H1 (cell line): Measurements from ENCODE around the gene RAPGEF6. TPM values are rescaled to one million over a fixed set of nuclear protein-coding genes. Genes with fewer than 3 reads are reported as not detected.

ENCODE experiments used
- CTCF ChIA-PET: fragments of 300-600 bp; sonication (Branson Sonifier 250); formaldehyde crosslinking; loops from one replicate; lab custom pipeline; 2021; ENCODE audit not compliant: partially characterized antibody; lab: Charles Lee
- POLR2A ChIA-PET: fragments of 300-600 bp; sonication (Branson Sonifier 250); formaldehyde crosslinking; loops from one replicate; lab custom pipeline; 2021; ENCODE audit warnings: inconsistent platforms; ENCODE audit not compliant: partially characterized antibody; lab: Charles Lee
- DNase-seq, 2 experiments: peaks; one replicate each; pipeline versions ENCODE4 v3.0.0 to v3.0.0-alpha.2; 2010 to 2022; ENCODE audit warnings: low spot score in 2 of 2, low read depth in 1 of 2, mixed read lengths in 1 of 2
- FAIRE-seq: peaks from 2 replicates; lab custom pipeline; 2011; peaks lifted over from hg19 to GRCh38; lab: Jason Lieb, UNC
- H2AFZ ChIP-seq: 2 replicates; pipeline ENCODE4 v1.8.1; 2012; ENCODE audit warnings: low read length, inconsistent platforms
- H2AK5ac ChIP-seq: 2 replicates; pipeline ENCODE4 v1.6.1; 2013; ENCODE audit warnings: low read depth, low read length
- H2BK120ac ChIP-seq: replicated peaks from 2 replicates; pipeline ENCODE3; 2013; ENCODE audit warnings: low read depth, low read length, inconsistent platforms
- H2BK12ac ChIP-seq: 2 replicates; pipeline ENCODE4 v1.6.1; 2013; ENCODE audit warnings: low read depth, low read length
- H2BK15ac ChIP-seq: 2 replicates; pipeline ENCODE4 v1.6.1; 2013; ENCODE audit warnings: low read length
- H2BK20ac ChIP-seq: 2 replicates; pipeline ENCODE4 v1.6.1; 2013; ENCODE audit warnings: low read length
- H2BK5ac ChIP-seq: 2 replicates; pipeline ENCODE4 v1.6.1; 2013; ENCODE audit warnings: low read depth, low read length
- H3K14ac ChIP-seq: 2 replicates; pipeline ENCODE4 v1.6.1; 2013; ENCODE audit warnings: inconsistent platforms; ENCODE audit not compliant: insufficient read length
- H3K18ac ChIP-seq: 2 replicates; pipeline ENCODE4 v1.6.1; 2013; ENCODE audit warnings: low read length; ENCODE audit errors: extremely low read depth
- H3K23ac ChIP-seq: 2 replicates; pipeline ENCODE4 v1.6.1; 2013; ENCODE audit warnings: inconsistent platforms; ENCODE audit not compliant: insufficient read length
- H3K23me2 ChIP-seq: 2 replicates; pipeline ENCODE4 v1.6.1; 2013; ENCODE audit warnings: low read depth, low read length
- H3K27ac ChIP-seq: 2 replicates; pipeline ENCODE4 v1.6.1; 2011; ENCODE audit warnings: low read depth, low read length, inconsistent platforms
- H3K27me3 ChIP-seq, 4 experiments: replicated peaks in 1 of 4; 1 replicate in 1 of 4; 2 replicates in 3 of 4; pipeline versions ENCODE4 v1.6.1 to v1.8.1; 2011 to 2013; ENCODE audit warnings: low read length in 3 of 4, mild to moderate bottlenecking in 3 of 4, inconsistent platforms in 2 of 4, mixed read lengths in 2 of 4, moderate library complexity in 1 of 4; ENCODE audit not compliant: control insufficient read depth in 3 of 4, insufficient read depth in 3 of 4; ENCODE audit errors: extremely low read depth in 1 of 4
- H3K36me3 ChIP-seq, 4 experiments: 2 replicates each; pipeline versions ENCODE4 v1.6.1 to v1.8.1; 2011 to 2013; ENCODE audit warnings: mild to moderate bottlenecking in 4 of 4, low read length in 3 of 4, moderate library complexity in 2 of 4, control low read depth in 1 of 4, inconsistent platforms in 1 of 4; ENCODE audit not compliant: insufficient read depth in 4 of 4, control insufficient read depth in 2 of 4
- H3K4ac ChIP-seq: replicated peaks from 2 replicates; pipeline ENCODE3; 2013; ENCODE audit warnings: low read length, low read depth, mixed read lengths, inconsistent platforms; ENCODE audit not compliant: insufficient read length
- H3K4me1 ChIP-seq, 4 experiments: replicated peaks in 1 of 4; 1 replicate in 1 of 4; 2 replicates in 3 of 4; pipeline versions ENCODE4 v1.6.1 to v1.8.1; 2011 to 2013; ENCODE audit warnings: low read length in 3 of 4, inconsistent platforms in 2 of 4, mixed read lengths in 1 of 4; ENCODE audit not compliant: insufficient read depth in 4 of 4, control insufficient read depth in 3 of 4
- H3K4me2 ChIP-seq, 2 experiments: 2 replicates each; pipeline versions ENCODE4 v1.6.1 to v1.8.1; 2011 to 2013; ENCODE audit warnings: low read depth in 2 of 2, low read length in 2 of 2, control low read depth in 1 of 2, inconsistent platforms in 1 of 2, mild to moderate bottlenecking in 1 of 2; ENCODE audit not compliant: insufficient read depth in 1 of 2
- H3K4me3 ChIP-seq, 4 experiments: fragments of 200-600, 300-600 bp in 1 of 4; sonication (generic), shearing (Covaris generic), sonication (Bioruptor Twin) in 1 of 4; 2 replicates each; pipeline versions ENCODE4 v1.5.1 to v1.8.1; 2011 to 2016; ENCODE audit warnings: low read length in 4 of 4, low read depth in 3 of 4, control low read depth in 2 of 4, inconsistent platforms in 2 of 4, mild to moderate bottlenecking in 2 of 4, mixed read lengths in 1 of 4, moderate library complexity in 1 of 4; ENCODE audit not compliant: insufficient read depth in 2 of 4; ENCODE audit errors: extremely low read depth in 1 of 4
- H3K56ac ChIP-seq: replicated peaks from 2 replicates; pipeline ENCODE3; 2013; ENCODE audit warnings: low read depth, mild to moderate bottlenecking, mixed read lengths, low read length, inconsistent platforms; ENCODE audit not compliant: insufficient read length
- H3K79me1 ChIP-seq: 2 replicates; pipeline ENCODE4 v1.6.1; 2013; ENCODE audit warnings: low read depth, low read length, control low read depth
- H3K79me2 ChIP-seq, 2 experiments: 2 replicates each; pipeline versions ENCODE4 v1.6.1 to v1.8.1; 2012 to 2013; ENCODE audit warnings: low read length in 2 of 2, mild to moderate bottlenecking in 2 of 2, inconsistent platforms in 1 of 2; ENCODE audit not compliant: insufficient read depth in 2 of 2, control insufficient read depth in 1 of 2
- H3K9ac ChIP-seq, 4 experiments: replicated peaks in 1 of 4; 1 replicate in 1 of 4; 2 replicates in 3 of 4; pipeline versions ENCODE4 v1.6.1 to v1.8.1; 2011 to 2013; ENCODE audit warnings: low read depth in 3 of 4, low read length in 3 of 4, control low read depth in 2 of 4, mild to moderate bottlenecking in 2 of 4, moderate library complexity in 2 of 4, inconsistent platforms in 1 of 4; ENCODE audit errors: extremely low read depth in 1 of 4
- H3K9me3 ChIP-seq, 2 experiments: 2 replicates each; pipeline versions ENCODE4 v1.6.1 to v1.8.1; 2012 to 2013; ENCODE audit warnings: mild to moderate bottlenecking in 2 of 2, moderate library complexity in 2 of 2, control low read depth in 1 of 2, inconsistent platforms in 1 of 2, low read depth in 1 of 2, low read length in 1 of 2, mixed read lengths in 1 of 2; ENCODE audit not compliant: insufficient read depth in 2 of 2
- H4K20me1 ChIP-seq, 2 experiments: replicated peaks in 1 of 2; 2 replicates each; pipeline versions ENCODE3 to v1.8.1; 2011 to 2013; ENCODE audit warnings: inconsistent platforms in 2 of 2, low read length in 2 of 2, mild to moderate bottlenecking in 1 of 2; ENCODE audit not compliant: insufficient read depth in 2 of 2, control insufficient read depth in 1 of 2
- H4K5ac ChIP-seq: 2 replicates; pipeline ENCODE4 v1.6.1; 2013; ENCODE audit warnings: low read length, low read depth, mixed read lengths, inconsistent platforms; ENCODE audit not compliant: insufficient read length
- H4K8ac ChIP-seq: 2 replicates; pipeline ENCODE4 v1.8.0; 2013; ENCODE audit warnings: mild to moderate bottlenecking, moderate library complexity, low read length, inconsistent platforms; ENCODE audit not compliant: insufficient read depth; ENCODE audit errors: extremely low read depth
- H4K91ac ChIP-seq: replicated peaks from 2 replicates; pipeline ENCODE3; 2013; ENCODE audit warnings: low read length, mixed read lengths, inconsistent platforms; ENCODE audit not compliant: insufficient read length
- ASH2L ChIP-seq: fragments of 200-600, 300-600 bp; sonication (generic); IDR thresholded peaks from one replicate; pipeline ENCODE4 v1.7.1; 2017; ENCODE audit warnings: low read length
- BCL11A ChIP-seq, 2 experiments: IDR thresholded peaks; one replicate each; pipeline ENCODE4 v1.6.1; 2011; ENCODE audit warnings: low read depth in 2 of 2, low read length in 2 of 2, mild to moderate bottlenecking in 2 of 2
- BRCA1 ChIP-seq: IDR thresholded peaks from 2 replicates; pipeline ENCODE4 v1.6.1; 2012; ENCODE audit warnings: low read depth, low read length, improper control_type of control experiment
- CBX5 ChIP-seq: fragments of 300-800, 300-1000 bp; sonication (generic); IDR thresholded peaks from 2 replicates; pipeline ENCODE4 v1.7.1; 2016; ENCODE audit warnings: antibody characterized with exemption, low read length, low read depth
- CBX8 ChIP-seq: fragments of 300-800, 300-1000 bp; sonication (generic); IDR thresholded peaks from 2 replicates; pipeline ENCODE4 v1.7.1; 2016; ENCODE audit warnings: low read depth, low read length, borderline replicate concordance
- EZH2 ChIP-seq: fragments of 200-600 bp; sonication (generic); IDR thresholded peaks from 2 replicates; pipeline ENCODE4 v1.7.1; 2012; ENCODE audit warnings: low read depth, mild to moderate bottlenecking, moderate library complexity, low read length, inconsistent platforms; ENCODE audit not compliant: severe bottlenecking
- FOSL1 ChIP-seq: IDR thresholded peaks from 2 replicates; pipeline ENCODE4 v1.6.1; 2011; ENCODE audit warnings: mild to moderate bottlenecking, low read depth, low read length, moderate library complexity; ENCODE audit not compliant: insufficient read depth
- HDAC2 ChIP-seq, 2 experiments: fragments of 300-600 bp in 1 of 2; sonication (generic) in 1 of 2; IDR thresholded peaks; 2 replicates each; pipeline ENCODE4 v1.6.1; 2011 to 2012; ENCODE audit warnings: low read depth in 2 of 2, low read length in 2 of 2, mild to moderate bottlenecking in 2 of 2, moderate library complexity in 2 of 2, borderline replicate concordance in 1 of 2, inconsistent platforms in 1 of 2
- JUND ChIP-seq: IDR thresholded peaks from 2 replicates; pipeline ENCODE4 v1.6.1; 2011; ENCODE audit warnings: mild to moderate bottlenecking, improper control_type of control experiment, low read length
- ZNF274 ChIP-seq: IDR thresholded peaks from 2 replicates; pipeline ENCODE4 v1.7.0; 2012; ENCODE audit warnings: low read length, borderline replicate concordance; ENCODE audit errors: extremely low read depth
- WGBS, 2 experiments: shearing (Covaris generic) in 1 of 2; methylation state at CpG; one replicate each; pipeline versions ENCODE4 v1.1.6 to v1.1.7; 2013 to 2015; ENCODE audit warnings: low lambda C conversion rate in 2 of 2, mixed read lengths in 2 of 2, inconsistent platforms in 1 of 2, low coverage in 1 of 2, missing lambda C conversion rate in 1 of 2; ENCODE audit not compliant: insufficient replicate concordance in 2 of 2, insufficient coverage in 1 of 2, insufficient read length in 1 of 2; ENCODE audit errors: extremely low coverage in 1 of 2, missing lambda C conversion rate in 1 of 2; 5-methylcytosine and 5-hydroxymethylcytosine counted together
- polyA plus RNA-seq, 7 experiments: library from polyadenylated mRNA; depleted of rRNA in 3 of 7; stranded (reverse) in 5 of 7; unstranded in 2 of 7; fragments of >200 nt in 5 of 7; fragments of 200-250 nt in 2 of 7; gene quantifications; 1 replicate in 5 of 7; 2 replicates in 1 of 7; 4 replicates in 1 of 7; pipeline versions ENCODE4 v1.2.1 to v1.2.3, GENCODE V29; 2011 to 2013; ENCODE audit warnings: missing spikeins in 2 of 7, mixed read lengths in 2 of 7
- total RNA-seq: library from RNA; stranded (reverse); fragmentation: NEBNext Ultra II Directional; extraction: Animal tissue kit (Norgen Biotek cat#: 25700); gene quantifications from 2 replicates; pipeline ENCODE4 v1.2.1, GENCODE V29; 2021
- TF ChIP-seq, protein P1 (sequence below): IDR thresholded peaks from 2 replicates; pipeline ENCODE4 v1.6.1; 2011; ENCODE audit warnings: low read length, improper control_type of control experiment

RAPGEF6 gene
- total and polyA plus RNA-seq, 2 of the 8 experiments (the other 6 are each of a cell fraction or from before 2014, with no cell fraction given) = 4.8 to 20.0 TPM

GRCh38 chr5:131384616-131385214 lies 250.3 kb downstream of the RAPGEF6 start:
- ChIA-PET POLR2A (no interaction called here), CTCF (interaction anchor here (0.7 to 1.4 kb wide), 7 partner anchors 9 to 379 kb away, joined by 3 to 4 read pairs (median 3); no protein-coding TSS in a partner anchor)
- Histone ChIP-seq H4K91ac (no peak overlapping the region), H3K23me2 (no peaks in the 10 kb centered on the region), H4K20me1 (peaks cover 0 to 6% of the 10 kb centered on the region in 2 experiments), H4K5ac (no peak overlapping the region), H2AK5ac (no peak overlapping the region), H3K18ac (no peak overlapping the region), H3K27me3 (no peaks in the 10 kb centered on the region), H3K56ac (no peak overlapping the region), H3K27ac (no peak overlapping the region), H3K9me3 (no peaks in the 10 kb centered on the region), H2BK5ac (no peak overlapping the region), H3K14ac (no peak overlapping the region), H3K23ac (no peak overlapping the region), H3K4me1 (peaks cover 0 to 4% (median 0%) of the 10 kb centered on the region in 4 experiments; a peak in 1 of 7 replicates), H3K79me1 (no peaks in the 10 kb centered on the region), H2BK15ac (no peak overlapping the region), H2BK20ac (no peak overlapping the region), H3K4me3 (no peak overlapping the region), H3K9ac (no peak overlapping the region), H2BK120ac (no peak overlapping the region), H2AFZ (no peak overlapping the region), H3K4me2 (no peak overlapping the region), H3K4ac (no peak overlapping the region), H4K8ac (no peak overlapping the region), H3K36me3 (peaks cover 0 to 2% (median 0%) of the 10 kb centered on the region in 4 experiments; a peak in 1 of 8 replicates), H2BK12ac (no peak overlapping the region), H3K79me2 (no peaks in the 10 kb centered on the region)
- FAIRE-seq (no peak), DNase-seq (no peak)
- WGBS, 2 experiments = 100% methylated on average over 3 of the region's 3 CpGs; no CpG with 5 or more reads in 1 of the 2 experiments
- TF ChIP-seq CBX8 (no peak), EZH2 (no peak), BCL11A (IDR thresholded peaks at IDR 0.05; ENCODE audit: low read depth in 2 of 2, low read length in 2 of 2) (no peak), FOSL1 (no peak), ASH2L (no peak), JUND (no peak), BRCA1 (no peak), HDAC2 (IDR thresholded peaks at IDR 0.05; ENCODE audit: borderline replicate concordance in 1 of 2, low read depth in 2 of 2, low read length in 2 of 2) (no peak), ZNF274 (no peak), CBX5 (no peak)
- TF ChIP-seq, protein P1, sequence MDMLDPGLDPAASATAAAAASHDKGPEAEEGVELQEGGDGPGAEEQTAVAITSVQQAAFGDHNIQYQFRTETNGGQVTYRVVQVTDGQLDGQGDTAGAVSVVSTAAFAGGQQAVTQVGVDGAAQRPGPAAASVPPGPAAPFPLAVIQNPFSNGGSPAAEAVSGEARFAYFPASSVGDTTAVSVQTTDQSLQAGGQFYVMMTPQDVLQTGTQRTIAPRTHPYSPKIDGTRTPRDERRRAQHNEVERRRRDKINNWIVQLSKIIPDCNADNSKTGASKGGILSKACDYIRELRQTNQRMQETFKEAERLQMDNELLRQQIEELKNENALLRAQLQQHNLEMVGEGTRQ = no peak
